Tibial nerve (tissue), 3 donors: Measurements from ENCODE around the gene SLC35G6.

Source experiments
- CTCF ChIP-seq, 5 experiments: fragments of 200-600 bp in 3 of 5; fragments of 450-650 bp in 2 of 5; sonication (generic) in 3 of 5; IDR thresholded peaks; one replicate each; pipeline ENCODE4 v1.5.1; 2016 to 2019; ENCODE audit warnings: antibody characterized with exemption in 5 of 5, mild to moderate bottlenecking in 3 of 5, moderate library complexity in 2 of 5
- POLR2A ChIP-seq, 2 donors: fragments of 450-650 bp; IDR thresholded peaks; one replicate each; pipeline ENCODE4 v1.6.1; 2017; ENCODE audit warnings: antibody characterized with exemption in 2 of 2, mild to moderate bottlenecking in 2 of 2, moderate library complexity in 2 of 2

GRCh38 chr17:7476951-7477350 is 4.3 kb upstream of the SLC35G6 start:
- TF ChIP-seq CTCF (IDR thresholded peaks at IDR 0.05) (no peak), POLR2A (IDR thresholded peaks at IDR 0.05) (no peak)
